22Rv1 (cell line): ENCODE measurements around the gene ACO1.

Experiments used
- ZFX ChIP-seq: fragments of 450-650 bp; IDR thresholded peaks from 2 replicates; pipeline ENCODE4 v1.6.1; 2017; ENCODE audit warnings: antibody characterized with exemption, borderline replicate concordance
- TF ChIP-seq, protein P1 (sequence below): fragments of 450-650 bp; IDR thresholded peaks from 2 replicates; pipeline ENCODE4 v1.5.1; 2017; ENCODE audit warnings: mild to moderate bottlenecking

DNA sequence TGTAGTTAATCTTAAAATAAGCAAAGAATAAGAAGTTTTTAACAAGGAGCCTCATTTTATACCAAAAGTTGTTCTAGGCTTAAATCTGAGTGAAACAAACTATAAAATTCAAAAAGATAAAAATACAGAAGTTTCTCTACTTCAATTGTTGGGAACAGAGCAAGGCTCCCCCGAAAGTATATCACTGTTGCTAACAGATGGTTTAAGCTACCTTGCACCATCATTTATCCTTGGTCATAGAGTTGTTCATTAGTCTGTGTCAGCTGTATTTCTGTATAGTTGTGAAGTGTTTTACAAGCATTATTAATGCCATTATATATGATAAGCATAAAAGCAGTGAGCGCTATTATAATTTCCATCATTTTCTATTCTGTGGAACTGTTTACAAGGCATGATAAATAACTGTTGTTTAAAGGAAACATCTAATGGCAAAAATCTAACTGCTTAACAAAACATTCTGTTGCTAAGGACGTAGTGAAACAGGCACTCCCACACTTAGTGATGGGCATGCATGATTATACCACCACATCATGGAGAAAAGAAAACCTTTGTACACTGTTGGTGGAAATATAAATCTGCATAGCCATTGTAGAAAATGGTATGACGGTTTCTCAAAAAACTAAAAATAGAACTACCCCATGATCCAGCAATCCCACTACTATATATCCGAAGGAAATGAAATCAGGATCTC is 23.3 kb upstream of the ACO1 start:
- TF ChIP-seq, protein P1, sequence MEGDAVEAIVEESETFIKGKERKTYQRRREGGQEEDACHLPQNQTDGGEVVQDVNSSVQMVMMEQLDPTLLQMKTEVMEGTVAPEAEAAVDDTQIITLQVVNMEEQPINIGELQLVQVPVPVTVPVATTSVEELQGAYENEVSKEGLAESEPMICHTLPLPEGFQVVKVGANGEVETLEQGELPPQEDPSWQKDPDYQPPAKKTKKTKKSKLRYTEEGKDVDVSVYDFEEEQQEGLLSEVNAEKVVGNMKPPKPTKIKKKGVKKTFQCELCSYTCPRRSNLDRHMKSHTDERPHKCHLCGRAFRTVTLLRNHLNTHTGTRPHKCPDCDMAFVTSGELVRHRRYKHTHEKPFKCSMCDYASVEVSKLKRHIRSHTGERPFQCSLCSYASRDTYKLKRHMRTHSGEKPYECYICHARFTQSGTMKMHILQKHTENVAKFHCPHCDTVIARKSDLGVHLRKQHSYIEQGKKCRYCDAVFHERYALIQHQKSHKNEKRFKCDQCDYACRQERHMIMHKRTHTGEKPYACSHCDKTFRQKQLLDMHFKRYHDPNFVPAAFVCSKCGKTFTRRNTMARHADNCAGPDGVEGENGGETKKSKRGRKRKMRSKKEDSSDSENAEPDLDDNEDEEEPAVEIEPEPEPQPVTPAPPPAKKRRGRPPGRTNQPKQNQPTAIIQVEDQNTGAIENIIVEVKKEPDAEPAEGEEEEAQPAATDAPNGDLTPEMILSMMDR, result no peak
- TF ChIP-seq ZFX, result no peak
